GM21526 (cell line): ENCODE measurements around the gene NCSTN.

Experiments used
- ATAC-seq: cut with Tn5 transposase; IDR thresholded peaks from one replicate; pipeline ENCODE4 v1.9.1; 2021; ENCODE audit warnings: moderate library complexity; ENCODE audit not compliant: unreplicated experiment, low FRiP score

The NCSTN gene

GRCh38 chr1:160346958-160347357 is 3.8 kb downstream of the NCSTN start:
- peak; percentile 43 for ATAC-seq

DNA sequence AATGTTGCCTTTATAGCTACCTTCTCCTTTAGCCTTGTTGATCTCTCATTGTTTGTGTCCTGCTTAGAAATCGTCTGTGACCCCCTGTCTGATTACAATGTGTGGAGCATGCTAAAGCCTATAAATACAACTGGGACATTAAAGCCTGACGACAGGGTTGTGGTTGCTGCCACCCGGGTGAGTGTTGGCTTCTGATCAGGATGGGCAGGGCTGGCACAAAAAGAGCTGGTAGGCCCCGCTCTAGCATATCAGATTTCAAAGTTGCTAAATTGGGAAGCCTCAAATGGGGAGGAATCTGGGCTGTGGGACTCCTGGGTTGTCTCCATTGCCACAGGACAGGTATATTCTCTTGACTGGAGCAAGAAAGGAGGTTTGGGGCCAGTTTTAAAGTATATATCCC is 8.4 kb downstream of the NCSTN start:
- no peak for ATAC-seq

DNA sequence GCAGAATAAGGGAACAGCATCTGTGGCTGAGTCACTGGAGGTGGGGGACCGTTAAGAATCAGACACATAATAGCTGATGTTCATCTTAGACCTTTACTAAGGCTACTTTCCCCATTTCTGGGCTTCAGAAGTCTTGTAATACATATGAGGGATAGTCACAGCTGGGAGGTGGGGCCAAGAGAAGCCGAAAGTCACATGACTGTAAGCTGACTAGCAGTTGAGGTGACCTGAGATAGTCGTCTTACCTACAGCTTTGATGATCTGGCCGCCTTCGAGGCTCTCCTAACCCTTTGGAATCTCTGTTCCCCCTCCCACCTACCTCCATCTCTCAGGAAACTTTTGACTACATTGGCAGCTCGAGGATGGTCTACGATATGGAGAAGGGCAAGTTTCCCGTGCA is 9.4 kb downstream of the NCSTN start:
- no peak for ATAC-seq

DNA sequence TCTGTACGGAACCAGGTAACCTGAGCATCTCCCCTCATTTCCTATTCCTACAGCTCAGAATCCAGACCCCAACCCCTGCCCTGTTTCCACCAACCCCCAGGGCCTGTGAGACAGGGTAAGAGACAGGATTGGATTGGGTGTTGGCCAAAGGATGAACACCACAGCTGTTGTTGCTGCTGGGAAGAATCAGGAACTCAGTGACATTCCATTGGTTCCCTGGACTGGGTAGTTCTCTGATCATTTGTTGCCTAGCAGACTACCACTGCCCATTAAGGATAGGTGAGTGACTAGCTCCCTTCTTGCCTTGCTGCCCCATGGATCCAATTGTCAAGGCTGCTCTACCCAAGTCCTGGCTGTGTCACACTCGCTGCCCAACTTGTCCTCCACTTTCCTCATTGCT is 10.0 kb downstream of the NCSTN start:
- no peak for ATAC-seq

- ATAC-seq, result no peak
Observed at GRCh38 chr1:160354388-160354985, 11.3 kb downstream of the NCSTN start.

DNA sequence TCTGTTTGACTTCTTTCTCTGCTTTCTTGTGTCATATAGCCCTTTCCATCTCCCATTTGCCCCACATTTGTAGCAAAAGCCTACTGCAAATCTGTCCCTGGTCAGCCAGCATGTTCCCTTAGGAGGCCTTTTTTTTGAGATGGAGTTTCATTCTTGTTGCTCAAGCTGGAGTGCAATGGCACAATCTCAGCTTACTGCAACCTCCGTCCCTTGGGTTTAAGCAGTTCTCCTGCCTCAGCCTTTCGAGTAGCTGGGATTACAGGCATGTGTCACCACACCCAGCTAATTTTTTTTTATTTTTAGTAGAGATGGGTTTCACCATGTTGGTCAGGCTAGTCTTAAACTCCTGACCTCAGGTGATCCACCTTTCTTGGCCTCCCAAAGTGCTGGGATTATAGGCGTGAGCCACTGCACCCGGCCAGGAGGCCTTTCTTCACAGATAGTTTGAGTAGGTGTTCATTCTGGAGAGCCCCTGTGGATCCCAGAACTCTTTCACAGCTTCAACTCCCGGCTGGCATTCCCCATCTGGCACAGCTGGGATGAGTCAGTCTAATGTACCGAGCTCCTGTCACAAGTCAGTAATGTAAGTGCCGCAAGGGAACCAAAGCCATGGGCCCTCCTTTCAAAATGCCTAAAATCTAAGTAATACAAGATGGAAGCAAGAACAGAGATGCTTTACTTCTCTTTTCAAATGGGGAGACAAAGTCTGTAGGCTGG is 14.3 kb downstream of the NCSTN start:
- no peak for ATAC-seq

DNA sequence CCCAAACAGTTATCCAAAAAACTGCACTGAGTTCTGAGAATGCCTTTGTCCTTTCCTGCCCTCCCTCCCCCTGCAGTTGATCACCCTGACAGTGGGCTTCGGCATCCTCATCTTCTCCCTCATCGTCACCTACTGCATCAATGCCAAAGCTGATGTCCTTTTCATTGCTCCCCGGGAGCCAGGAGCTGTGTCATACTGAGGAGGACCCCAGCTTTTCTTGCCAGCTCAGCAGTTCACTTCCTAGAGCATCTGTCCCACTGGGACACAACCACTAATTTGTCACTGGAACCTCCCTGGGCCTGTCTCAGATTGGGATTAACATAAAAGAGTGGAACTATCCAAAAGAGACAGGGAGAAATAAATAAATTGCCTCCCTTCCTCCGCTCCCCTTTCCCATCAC is 14.9 kb downstream of the NCSTN start:
- no peak for ATAC-seq

DNA sequence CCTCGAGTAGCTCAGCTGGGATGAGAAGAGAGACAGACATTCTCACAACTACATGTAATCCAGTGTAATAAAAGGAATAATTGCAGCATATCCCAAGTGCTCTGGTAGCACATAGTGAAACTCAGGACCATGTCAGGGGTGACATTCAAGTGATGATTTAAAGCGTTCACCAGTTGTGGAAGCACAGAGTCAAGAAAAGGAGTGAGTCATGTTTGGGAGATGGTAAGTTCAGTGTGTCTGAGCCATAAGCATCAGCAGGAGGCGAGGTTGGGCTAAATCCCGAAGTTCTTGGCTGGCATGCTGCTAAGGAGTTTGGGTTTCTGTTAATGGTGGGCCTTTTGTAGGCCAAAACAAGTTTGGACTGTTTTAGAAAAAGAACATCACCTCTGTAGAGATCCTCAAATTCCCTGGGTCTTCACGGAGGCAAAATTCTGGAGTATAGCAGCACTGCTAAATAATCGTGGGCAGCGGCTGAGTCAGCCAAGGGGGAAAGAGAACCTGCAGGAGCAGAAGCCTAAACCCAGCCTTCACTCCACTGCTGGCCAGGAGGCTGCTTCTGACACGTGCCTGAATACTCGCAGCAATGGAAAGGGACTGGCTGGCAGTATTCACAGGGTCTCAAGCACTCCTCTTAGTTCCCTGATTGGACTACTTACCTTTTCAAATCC is 16.5 kb downstream of the NCSTN start:
- no peak for ATAC-seq

GRCh38 chr1:160360227-160360695 is 17.1 kb downstream of the NCSTN start:
- ATAC-seq, result no peak

GRCh38 chr1:160361199-160361598 is 18.0 kb downstream of the NCSTN start:
- ATAC-seq, result no peak

GRCh38 chr1:160361814-160362167 is 18.6 kb downstream of the NCSTN start:
- no peak for ATAC-seq

DNA sequence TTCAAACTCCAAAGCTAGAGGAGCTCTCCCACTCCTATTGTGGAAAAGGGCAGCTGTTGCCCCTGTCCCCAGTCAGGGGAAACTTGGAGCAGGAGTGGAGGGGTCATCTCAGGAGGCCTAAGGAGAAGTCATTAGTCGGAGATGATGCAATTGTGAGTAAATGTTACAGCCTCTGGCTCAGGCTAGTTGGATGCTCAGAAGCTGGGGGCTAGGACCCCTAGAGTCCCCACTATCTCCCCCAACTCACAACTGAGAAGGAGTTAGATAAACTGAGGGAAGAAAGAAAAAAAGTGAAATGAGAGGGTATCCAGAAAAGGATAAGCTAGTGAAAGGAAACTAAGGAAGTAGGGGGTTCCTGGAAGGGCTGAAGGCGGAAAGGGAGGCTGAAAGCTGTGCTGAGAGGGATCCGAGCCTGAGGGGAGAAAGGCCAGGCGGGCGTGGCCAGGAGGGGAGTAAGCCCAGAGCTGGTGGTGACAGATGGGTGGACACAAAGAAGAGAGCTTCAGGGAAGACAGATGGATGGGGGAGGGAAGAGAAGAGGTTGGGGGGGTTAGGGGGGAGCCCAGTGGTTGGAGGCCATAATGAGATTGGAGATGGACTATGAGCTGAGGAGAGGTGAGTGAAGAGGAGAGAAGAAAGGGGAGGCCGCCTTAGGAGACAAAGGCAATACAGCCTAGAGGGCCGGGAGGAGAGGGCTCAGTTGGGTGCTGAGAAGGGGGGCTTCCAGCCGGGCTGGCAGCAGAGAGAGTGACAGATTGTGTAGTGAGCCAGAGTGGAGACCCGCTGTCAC is 19.2 kb downstream of the NCSTN start:
- no peak for ATAC-seq

GRCh38 chr1:160363010-160363409 is 19.8 kb downstream of the NCSTN start:
- no peak for ATAC-seq

DNA sequence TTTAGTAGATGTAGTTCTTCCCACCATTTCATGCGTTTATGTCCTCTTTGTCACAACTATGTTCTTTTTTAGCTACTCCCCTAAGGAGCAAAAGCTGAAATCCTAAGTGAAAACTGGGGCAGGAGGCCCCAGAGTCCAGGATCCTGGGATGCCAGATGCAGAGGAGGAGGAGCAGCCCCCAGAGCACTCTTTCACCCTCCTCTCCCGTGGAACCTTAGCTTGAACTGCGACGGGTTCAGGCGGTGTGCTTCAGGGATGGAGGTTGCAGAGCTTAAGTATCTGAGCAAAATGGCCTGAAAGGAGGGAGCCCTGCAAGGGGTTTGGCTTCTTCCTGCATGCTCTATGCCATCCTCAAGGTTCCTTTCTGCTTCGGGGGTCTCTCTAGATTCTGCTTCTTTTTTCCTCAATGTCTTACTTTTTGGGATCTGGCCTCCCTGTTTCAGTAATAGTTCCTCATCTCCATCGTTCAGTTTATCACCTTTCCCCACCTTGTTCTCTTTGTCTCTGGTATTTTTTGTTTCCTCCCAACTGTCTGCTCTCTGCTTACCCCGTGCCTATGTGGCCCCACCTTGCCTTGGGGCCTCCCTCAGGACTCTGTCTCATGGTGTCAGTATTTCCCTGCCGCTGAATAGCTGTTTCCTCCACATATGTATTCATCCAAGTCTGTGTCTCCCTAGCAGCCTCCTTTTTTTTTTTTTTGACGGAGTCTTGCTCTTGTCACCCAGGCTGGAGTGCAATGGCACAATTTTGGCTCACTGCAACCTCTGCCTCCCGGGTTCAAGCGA is 21.0 kb downstream of the NCSTN start:
- no peak for ATAC-seq

GRCh38 chr1:160365325-160365724 is 22.1 kb downstream of the NCSTN start:
- no peak for ATAC-seq

DNA sequence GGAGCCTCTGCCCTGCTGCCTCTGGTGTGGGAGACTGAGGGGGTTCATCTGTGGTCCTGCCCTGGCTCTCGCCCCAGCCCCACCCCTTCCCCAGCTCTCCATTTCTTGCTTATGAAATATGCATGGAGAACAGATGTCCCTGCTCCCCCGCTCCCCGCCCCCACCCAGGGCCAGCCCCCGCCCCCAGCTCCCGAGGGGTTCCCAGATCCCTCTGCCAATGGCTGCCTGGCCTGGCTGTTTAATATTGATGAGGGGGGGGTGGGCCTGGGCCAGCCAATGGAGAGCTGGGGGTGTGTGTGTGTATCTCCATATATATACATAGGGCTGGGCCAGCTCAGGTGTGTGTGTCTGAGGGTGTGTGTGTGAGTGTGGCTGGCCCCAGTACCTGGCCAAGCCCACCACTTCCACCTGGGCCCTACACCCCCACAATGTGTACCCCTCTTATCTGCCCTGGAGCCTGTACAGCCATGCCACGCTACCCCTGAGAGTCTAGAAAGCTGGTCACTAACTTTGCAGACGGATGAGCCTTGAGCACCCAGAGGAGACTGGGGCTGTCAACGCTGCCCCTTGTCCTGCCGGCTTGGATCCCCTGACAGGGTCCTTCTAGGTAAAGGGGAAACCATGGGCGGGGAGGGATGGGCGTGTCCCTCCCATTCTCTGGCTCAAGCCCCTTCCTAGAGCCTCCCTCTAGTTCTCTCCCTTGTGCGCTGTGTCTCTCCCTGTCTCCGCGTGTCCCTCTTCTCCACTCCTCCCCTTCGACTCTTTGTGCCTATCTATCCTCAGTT is 23.7 kb downstream of the NCSTN start, which contains the start of gene NHLH1:
Gene NHLH1 (plus strand): TSS at position 341 of the 785 bp plus-strand sequence. CDS start 3,661 bp downstream, outside the sequence.
- ATAC-seq, result no peak

DNA sequence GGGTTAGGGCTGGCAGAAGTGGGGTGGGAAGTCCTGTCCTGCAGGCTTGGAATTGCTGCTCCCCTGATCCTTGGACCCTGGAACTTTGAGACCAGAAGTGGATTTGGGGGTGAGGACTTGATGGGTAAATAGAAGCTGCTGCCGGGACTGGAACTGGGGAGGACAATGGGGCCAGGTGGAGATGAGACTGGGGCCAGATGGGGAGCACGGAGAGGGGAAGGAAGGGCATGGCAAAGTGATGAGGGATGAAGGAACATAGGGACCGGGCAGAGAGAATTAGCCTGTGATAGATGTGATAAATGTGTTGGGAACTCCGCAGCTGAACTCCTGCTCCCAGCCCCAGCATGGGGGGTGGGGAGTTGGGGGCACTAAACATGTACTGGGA is 24.3 kb downstream of the NCSTN start:
- no peak for ATAC-seq

DNA sequence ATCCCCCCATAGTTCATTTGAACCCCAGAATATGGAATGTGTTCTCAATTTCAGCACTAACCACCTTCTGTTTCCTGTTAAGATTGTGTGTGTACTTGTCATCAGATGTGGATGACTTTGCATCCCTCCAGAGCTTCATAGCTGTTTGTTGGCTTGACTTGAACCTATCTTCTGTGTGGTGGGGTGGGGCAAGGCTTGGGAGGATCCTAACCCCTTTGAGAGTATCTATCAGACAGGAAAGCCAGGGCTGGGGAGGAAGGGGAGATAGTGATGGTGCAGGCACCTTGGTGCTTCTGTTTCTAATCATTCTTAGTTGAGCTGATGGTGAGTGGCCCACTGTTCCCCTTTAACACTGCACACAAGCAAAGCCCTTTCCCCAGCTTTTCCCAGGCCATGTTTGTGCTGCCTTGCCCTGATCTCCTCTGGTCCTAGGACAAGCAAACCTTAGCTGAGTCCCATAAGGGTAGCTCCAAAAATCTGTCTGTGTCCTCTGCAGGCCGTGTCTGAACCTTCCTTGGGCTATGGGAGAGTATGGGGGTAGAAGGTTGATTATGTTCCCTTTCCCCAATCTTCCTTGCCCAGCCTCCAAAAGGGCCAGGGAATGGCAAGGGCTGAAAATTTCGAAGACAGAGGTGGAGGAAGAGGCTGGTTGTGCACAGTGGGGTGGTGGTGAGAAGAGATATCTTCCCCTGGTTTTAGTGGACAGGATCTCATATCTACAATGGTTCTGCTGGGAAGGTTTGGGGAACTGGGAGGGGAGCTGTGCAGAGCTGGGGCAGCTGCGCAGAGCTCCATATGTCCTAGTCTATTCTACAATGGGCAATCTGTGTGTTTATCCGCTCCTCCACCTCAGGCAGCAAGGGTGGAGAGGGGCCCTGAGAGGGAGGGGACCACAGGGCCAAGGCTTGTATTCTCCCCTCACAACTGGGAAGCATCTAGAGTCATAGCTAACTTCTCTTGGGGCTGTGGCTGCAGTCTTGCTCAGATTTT is 25.0 kb downstream of the NCSTN start:
- ATAC-seq, result no peak
